ENCODE measurements around the gene CFAP45. TPM values are rescaled to one million over a fixed set of nuclear protein-coding genes. Genes with fewer than 3 reads are reported as not detected.

Gene CFAP45
- total RNA-seq, 4 donors from 2014 or later, result 0.97 to 3.6 (median 1.8) TPM; not detected in 1

- Histone ChIP-seq H3K27me3 (no peaks in the 10 kb centered on the region), H3K9me3 (no peaks in the 10 kb centered on the region), H3K27ac (no peak overlapping the region), H3K4me1 (peaks cover 0 to 5% of the 10 kb centered on the region in 2 donors), H3K36me3 (no peaks in the 10 kb centered on the region), H3K4me3 (no peak overlapping the region)
- TF ChIP-seq, protein P1, sequence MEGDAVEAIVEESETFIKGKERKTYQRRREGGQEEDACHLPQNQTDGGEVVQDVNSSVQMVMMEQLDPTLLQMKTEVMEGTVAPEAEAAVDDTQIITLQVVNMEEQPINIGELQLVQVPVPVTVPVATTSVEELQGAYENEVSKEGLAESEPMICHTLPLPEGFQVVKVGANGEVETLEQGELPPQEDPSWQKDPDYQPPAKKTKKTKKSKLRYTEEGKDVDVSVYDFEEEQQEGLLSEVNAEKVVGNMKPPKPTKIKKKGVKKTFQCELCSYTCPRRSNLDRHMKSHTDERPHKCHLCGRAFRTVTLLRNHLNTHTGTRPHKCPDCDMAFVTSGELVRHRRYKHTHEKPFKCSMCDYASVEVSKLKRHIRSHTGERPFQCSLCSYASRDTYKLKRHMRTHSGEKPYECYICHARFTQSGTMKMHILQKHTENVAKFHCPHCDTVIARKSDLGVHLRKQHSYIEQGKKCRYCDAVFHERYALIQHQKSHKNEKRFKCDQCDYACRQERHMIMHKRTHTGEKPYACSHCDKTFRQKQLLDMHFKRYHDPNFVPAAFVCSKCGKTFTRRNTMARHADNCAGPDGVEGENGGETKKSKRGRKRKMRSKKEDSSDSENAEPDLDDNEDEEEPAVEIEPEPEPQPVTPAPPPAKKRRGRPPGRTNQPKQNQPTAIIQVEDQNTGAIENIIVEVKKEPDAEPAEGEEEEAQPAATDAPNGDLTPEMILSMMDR (IDR thresholded peaks at IDR 0.05), result no peak
- TF ChIP-seq POLR2A (IDR thresholded peaks at IDR 0.05), result no peak
- intact Hi-C loops (cut with DNase I; ENCODE audit: low total_unique reads), result no loop called here
- peak in 1 of 2 donors; percentile 46 for DNase-seq
Measured at GRCh38 chr1:159929155-159930051, 29.4 kb upstream of the CFAP45 start.

GRCh38 chr1:159928491-159929050 is 28.6 kb upstream of the CFAP45 start:
- H3K36me3 ChIP-seq, result no peaks in the 10 kb centered on the region
- DNase-seq, result no peak
- H3K4me1 ChIP-seq, result peaks cover 0 to 5% of the 10 kb centered on the region in 2 donors
- H3K27ac ChIP-seq, result no peak overlapping the region
- no peaks in the 10 kb centered on the region for H3K27me3 ChIP-seq
- H3K4me3 ChIP-seq, result no peak overlapping the region
- intact Hi-C loops (cut with DNase I; ENCODE audit: low total_unique reads), result no loop called here
- TF ChIP-seq, protein P1 (IDR thresholded peaks at IDR 0.05), result no peak
- no peak for TF ChIP-seq POLR2A (IDR thresholded peaks at IDR 0.05)
- H3K9me3 ChIP-seq, result no peaks in the 10 kb centered on the region

DNA sequence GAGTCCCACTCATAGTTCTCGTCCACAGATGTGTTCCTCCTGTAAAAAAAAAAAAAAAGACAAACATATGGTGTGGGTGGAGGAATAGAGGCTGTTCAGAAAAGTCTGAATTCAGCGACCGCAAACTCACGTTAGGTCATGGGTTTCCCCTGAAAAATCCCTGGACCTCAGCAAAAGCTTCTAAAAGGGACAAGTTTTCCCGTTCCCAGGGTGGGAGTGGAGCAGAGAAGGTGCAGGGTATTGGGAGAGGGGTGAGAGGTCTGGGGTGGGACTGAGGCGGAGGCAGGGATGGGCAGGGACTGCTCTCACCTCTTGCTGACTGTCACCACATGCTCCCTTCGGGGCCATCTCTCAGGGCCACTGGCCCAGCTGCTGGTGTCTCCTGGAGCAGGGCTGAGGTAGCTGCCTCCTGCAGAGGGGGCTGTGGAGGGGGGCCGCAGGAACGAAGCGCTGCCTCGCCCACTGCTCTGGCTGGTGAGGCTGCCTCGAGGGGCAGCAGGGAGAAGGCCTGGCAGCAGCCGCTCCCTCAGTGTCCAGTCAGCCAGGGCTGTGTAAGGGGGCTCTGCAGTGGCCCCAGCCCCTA is 28.0 kb upstream of the CFAP45 start:
- no peak for DNase-seq
- no peak overlapping the region for H3K27ac ChIP-seq
- H3K27me3 ChIP-seq, result no peaks in the 10 kb centered on the region
- TF ChIP-seq POLR2A (IDR thresholded peaks at IDR 0.05), result no peak
- TF ChIP-seq, protein P1 (IDR thresholded peaks at IDR 0.05), result no peak
- H3K9me3 ChIP-seq, result no peaks in the 10 kb centered on the region
- peaks cover 0 to 6% of the 10 kb centered on the region in 2 donors for H3K4me1 ChIP-seq
- no peaks in the 10 kb centered on the region for H3K36me3 ChIP-seq
- H3K4me3 ChIP-seq, result no peak overlapping the region
- intact Hi-C loops (cut with DNase I; ENCODE audit: low total_unique reads), result no loop called here

- DNase-seq, result no peak
- Histone ChIP-seq H3K4me1 (peaks cover 0 to 11% of the 10 kb centered on the region in 2 donors), H3K27ac (no peak overlapping the region), H3K4me3 (no peak overlapping the region), H3K9me3 (no peaks in the 10 kb centered on the region), H3K36me3 (no peaks in the 10 kb centered on the region), H3K27me3 (no peaks in the 10 kb centered on the region)
- TF ChIP-seq, protein P1 (IDR thresholded peaks at IDR 0.05), result no peak
- TF ChIP-seq POLR2A (IDR thresholded peaks at IDR 0.05), result no peak
- intact Hi-C loops (cut with DNase I; ENCODE audit: low total_unique reads), result no loop called here
Measured at GRCh38 chr1:159927211-159927848, 27.4 kb upstream of the CFAP45 start.
